HG03432 (cell line): Measurements from ENCODE around the gene DET1.
"Not testable (repeated sequence)": the region's sequence is repeated elsewhere in the genome, so short reads cannot be mapped to it uniquely, and the experiment has no call there.

Experiments used
- ATAC-seq: cut with Tn5 transposase; IDR thresholded peaks from one replicate; pipeline ENCODE4 v1.9.1; 2021; ENCODE audit warnings: mild to moderate bottlenecking, moderate library complexity; ENCODE audit not compliant: unreplicated experiment

The DET1 gene

DNA sequence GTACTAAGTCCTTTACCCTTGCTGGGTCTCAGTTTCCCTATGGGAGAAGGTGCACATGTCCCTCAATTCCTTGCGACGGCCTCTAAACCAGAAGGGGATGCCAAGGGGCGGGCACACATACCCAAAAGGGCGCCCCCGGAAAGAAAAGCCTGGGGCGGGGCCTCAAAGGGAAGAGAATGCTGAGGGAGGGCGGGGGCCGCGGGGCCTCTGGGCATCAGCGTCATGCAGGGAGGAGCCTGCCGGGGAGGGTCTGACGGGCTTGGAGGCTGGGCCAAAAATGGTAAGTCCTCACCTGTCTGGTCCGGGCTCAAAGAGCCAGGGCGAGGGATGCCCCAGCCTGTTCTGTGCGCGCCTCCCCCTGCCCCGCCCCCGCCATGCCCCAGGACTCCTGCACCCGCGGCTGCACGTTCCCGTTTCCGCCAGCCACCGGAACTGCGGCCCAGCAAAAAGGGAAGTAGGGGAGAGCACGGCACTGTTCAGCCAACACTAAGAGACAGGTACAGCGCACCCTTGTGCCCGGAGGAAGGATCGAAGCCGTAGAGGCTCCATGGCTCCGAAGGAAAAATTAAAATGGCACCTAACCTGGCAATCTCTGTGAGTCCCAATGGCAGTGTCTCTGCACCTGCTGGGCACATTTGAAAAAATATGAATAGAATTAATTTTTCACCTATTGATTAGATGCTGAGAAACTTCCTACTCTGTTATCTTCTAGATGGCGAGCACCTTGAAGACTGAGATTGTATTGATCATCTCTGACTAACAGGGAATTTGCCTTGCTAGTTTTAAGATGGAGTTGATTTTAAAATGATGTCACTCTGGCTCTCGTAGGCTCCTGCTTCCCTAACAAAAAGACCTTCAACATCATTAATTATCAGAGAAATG is at the start of gene DET1:
DET1 (minus strand) TSS at position 434 of the 882 bp plus-strand sequence. CDS start 14,976 bp downstream, outside the sequence.
- ATAC-seq, result peak; percentile 99

DNA sequence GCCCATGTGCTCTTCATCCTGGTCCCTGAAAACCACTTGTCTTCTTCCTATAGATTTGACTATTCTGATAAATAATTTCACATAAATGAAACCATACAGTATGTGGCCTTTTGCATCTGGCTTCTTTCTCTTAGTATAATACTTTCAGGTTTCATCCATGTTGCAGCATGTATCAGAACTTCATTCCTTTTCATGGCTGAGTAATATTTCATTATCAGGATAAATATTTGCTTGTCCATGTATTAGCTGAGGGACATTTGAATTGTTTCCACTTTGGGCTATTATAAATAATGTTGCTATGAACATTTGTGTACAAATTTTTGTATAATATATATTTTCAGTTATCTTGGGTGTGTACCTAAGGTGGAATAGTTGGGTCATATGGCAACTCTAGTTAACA is 44.9 kb upstream of the DET1 start:
- ATAC-seq, result no peak

DNA sequence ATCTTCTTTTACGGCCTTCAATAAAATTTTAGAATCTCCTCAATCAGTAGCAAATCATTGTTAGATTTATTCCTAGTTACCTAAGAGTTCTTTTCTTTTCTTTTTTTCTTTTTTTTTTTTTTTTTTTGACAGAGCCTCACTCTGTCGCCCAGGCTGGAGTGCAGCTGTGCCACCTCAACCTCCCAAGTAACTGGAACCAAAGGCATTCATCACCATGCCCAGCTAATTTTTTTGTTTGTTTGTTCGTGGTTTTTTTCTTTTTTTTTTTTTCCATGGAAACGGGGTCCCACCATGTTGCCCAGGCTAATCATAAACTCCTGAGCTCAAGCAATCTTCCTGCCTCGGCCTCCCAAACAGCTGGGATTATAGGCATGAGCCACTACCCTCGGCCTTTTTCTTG is 44.3 kb upstream of the DET1 start:
- ATAC-seq, result no peak

DNA sequence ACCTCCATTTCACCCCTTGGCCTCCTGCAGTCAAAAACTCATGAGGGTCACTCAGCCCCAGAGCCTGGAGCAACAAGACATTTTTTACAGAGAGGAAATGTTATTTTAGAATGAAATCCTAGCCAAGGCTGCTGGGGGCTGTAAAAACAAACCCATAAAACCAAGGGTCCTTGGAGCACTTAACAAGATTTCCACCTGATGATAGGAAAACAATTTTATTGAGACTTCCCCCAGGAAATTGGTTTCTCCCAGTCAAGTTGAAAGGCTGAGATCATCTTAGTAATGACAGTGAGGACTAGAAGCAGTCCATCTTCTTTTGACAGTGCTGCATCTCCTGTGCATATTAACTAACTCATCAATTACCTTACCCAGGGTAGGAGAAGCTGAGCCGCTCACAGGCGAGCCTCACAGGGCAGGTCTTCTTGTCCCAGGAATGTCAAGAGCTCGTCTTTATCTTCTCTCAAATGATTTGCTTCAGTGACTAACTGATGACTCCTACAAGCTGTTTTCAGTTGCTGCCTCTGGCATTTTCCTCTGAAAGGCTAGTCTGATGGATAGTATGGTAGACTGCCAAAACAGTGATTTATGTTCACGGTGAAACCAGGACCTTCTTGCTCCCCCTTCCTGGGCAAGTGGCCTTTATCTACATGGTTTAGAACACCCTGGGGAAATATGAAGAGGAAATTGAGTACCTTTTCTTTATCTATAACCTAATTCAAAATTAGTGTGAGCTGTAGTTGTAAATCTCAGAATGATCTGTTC is 40.1 kb upstream of the DET1 start:
- no peak for ATAC-seq

- ATAC-seq, result no peak
Measured at GRCh38 chr15:88580532-88580931, 34.1 kb upstream of the DET1 start.

DNA sequence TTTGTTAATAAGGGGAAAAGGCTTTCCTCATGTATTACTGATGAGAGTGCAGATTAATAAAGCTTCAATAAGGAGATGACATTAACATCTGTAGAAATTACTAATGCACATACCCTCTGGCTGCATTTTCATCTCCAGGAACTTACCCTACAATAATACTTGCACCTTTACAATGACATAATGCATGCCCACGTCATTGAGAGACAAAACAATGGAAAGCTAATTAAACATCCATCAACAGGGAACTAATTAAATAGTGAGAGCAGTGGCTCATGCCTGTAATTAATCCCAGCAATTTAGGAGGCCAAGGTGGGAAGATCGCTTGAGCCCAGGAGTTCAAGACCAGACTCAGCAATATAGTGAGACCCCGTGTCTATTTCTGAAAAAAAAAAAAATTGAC is 32.8 kb upstream of the DET1 start:
- ATAC-seq, result no peak

GRCh38 chr15:88574655-88575054 is 28.2 kb upstream of the DET1 start:
- ATAC-seq, result no peak

DNA sequence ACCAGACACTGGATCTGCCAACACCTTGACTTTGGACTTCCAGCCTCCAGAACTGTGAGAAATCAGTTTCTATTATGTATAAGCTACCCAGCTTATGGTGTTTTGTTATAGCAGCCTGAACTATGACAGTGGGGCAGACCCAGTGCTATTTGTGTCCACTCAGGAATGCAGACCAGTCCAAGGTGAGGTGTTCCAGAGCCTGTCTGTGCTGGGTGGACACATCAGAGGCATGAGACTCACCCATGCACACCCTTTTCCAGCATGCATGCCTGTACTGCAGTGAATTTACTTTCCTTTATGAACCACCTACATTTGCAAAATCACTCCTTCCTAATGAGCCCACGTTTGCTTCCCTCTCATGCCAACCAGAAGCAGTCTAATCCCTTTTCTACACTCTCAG is 27.6 kb upstream of the DET1 start:
- ATAC-seq, result no peak

- ATAC-seq, result no peak
Measured at GRCh38 chr15:88571852-88572259, 25.4 kb upstream of the DET1 start.

GRCh38 chr15:88571153-88571851 is 24.8 kb upstream of the DET1 start:
- ATAC-seq, result no peak

- ATAC-seq, result no peak
Measured at GRCh38 chr15:88568589-88568988, 22.1 kb upstream of the DET1 start.

DNA sequence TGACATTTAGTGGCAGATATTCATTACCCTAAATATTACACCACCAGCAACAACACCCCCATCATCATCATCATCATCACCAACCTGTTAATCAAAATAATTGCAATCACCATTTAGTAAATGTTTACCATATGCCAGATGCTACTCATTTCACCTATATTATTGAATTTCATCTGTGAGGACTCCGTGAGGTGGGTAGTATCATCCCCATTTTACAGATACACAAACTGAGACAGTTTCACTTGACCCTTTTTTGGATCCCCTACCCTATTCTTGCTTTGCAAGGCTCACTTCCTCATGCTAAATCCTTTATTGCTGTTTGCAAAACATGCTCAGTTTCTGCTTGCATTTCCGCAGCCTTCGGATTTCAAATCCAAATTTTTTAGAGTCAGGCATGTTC is 18.3 kb upstream of the DET1 start:
- ATAC-seq, result no peak

DNA sequence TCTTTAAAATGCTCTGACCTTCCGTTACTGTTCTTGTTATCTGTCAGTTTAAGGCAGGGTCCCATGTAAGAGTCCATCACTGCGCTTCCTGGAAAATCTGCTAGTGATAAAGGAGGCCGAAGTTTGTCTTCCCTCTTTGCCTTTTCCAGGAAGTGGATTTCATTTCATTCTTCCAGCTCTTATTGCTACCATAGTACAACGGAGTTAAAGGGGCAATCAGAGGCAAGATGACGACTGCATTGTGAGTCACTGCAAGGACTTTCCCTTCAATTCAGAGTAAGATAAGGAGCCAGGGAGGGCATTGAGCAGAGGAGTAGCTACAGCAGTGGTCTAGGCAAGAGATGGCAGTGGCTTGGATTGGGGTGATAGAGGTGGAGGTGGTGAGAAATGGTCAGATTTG is 17.2 kb upstream of the DET1 start:
- ATAC-seq, result no peak

DNA sequence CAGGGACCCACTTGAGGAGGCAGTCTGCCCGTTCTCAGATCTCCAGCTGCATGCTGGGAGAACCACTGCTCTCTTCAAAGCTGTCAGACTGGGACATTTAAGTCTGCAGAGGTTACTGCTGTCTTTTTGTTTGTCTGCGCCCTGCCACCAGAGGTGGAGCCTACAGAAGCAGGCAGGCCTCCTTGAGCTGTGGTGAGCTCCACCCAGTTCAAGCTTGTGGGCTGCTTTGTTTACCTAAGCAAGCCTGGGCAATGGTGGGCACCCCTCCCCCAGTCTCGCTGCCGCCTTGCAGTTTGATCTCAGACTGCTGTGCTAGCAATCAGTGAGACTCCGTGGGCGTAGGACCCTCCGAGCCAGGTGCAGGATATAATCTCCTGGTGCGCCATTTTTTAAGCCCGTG is 13.1 kb upstream of the DET1 start:
- not testable (repeated sequence) for ATAC-seq

- not testable (repeated sequence) for ATAC-seq
Measured at GRCh38 chr15:88558026-88558425, 11.5 kb upstream of the DET1 start.

DNA sequence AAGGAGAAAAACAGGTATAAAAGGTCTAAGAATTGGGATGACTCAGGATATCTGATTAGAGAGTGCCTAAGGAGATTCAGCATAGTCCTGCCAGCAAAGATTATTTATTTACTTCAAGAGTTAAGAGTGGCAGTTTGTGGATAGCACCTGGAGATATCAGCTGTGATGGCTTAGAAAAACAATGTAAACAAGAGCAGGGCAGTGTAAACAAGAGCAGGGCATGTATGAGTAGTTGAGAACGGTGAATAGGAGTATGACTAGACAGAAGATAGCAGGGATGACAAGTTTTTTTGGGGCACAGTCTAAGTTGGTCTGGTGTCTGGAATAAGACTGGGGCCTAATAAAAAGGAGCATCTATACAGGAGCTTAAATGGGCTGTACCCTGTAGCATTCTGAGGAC is 1.5 kb upstream of the DET1 start:
- not testable (repeated sequence) for ATAC-seq

DNA sequence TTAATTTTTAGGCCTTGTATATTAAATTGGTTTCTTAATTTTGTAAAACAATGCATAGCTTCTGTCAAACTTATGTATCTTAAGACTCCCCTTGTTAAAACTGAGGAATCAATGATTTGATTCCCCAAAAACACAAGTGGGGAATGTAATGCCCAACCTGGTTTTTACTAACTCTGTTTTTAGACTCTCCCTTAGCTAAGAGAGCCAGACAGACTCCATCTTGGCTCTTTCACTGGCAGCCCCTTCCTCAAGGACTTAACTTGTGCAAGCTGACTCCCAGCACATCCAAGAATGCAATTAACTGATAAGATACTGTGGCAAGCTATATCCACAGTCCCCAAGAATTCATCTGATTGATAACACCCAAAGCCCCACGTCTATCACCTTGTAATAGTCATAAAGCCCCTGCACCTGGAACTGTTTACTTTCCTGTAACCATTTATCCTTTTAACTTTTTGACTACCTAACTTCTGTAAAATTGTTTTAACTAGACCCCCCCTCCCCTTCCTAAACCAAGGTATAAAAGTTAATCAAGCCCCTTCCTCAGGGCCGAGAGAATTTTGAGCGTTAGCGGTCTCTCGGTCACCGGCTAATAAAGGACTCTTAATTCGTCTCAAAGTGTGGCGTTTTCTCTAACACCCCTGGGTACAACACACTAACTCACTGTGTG is 768 bp downstream of the DET1 start:
- not testable (repeated sequence) for ATAC-seq

- ATAC-seq, result no peak
Measured at GRCh38 chr15:88543065-88543776, 3.3 kb downstream of the DET1 start.

GRCh38 chr15:88542342-88542733 is 4.1 kb downstream of the DET1 start:
- ATAC-seq, result no peak

GRCh38 chr15:88541709-88542341 is 4.7 kb downstream of the DET1 start:
- ATAC-seq, result no peak
